HL-60 (cell line): ENCODE results near the gene ZNF597.

Experiments
- DNase-seq, 2 experiments: peaks; one replicate each; pipeline ENCODE4 v3.0.0-alpha.2; 2010 to 2020; ENCODE audit warnings: low read depth in 1 of 2, low spot score in 1 of 2
- H3K27ac ChIP-seq: fragments of 250-450 bp; sonication (Bioruptor Pico); replicated peaks from 2 replicates; pipeline ENCODE4 v1.5.1; 2020; ENCODE audit warnings: mild to moderate bottlenecking, moderate library complexity
- H3K27me3 ChIP-seq: fragments of 250-450 bp; sonication (Bioruptor Pico); 2 replicates; pipeline ENCODE4 v1.5.1; 2021; ENCODE audit warnings: mild to moderate bottlenecking, moderate library complexity; ENCODE audit not compliant: insufficient read depth, poor library complexity, severe bottlenecking
- H3K4me3 ChIP-seq: replicated peaks from 2 replicates; pipeline ENCODE4 v1.5.1; 2011; ENCODE audit warnings: mild to moderate bottlenecking, control low read depth, low read length; ENCODE audit not compliant: insufficient read depth
- CTCF ChIP-seq: IDR thresholded peaks from one replicate; pipeline ENCODE4 v1.5.1; 2011; ENCODE audit warnings: low read length, control low read depth, inconsistent platforms; ENCODE audit not compliant: insufficient read depth
- GABPA ChIP-seq: IDR thresholded peaks from 2 replicates; pipeline ENCODE4 v1.6.1; 2012; ENCODE audit warnings: low read depth
- POLR2AphosphoS5 ChIP-seq: IDR thresholded peaks from 2 replicates; pipeline ENCODE4 v1.6.1; 2012; ENCODE audit warnings: low read depth
- REST ChIP-seq: IDR thresholded peaks from 2 replicates; pipeline ENCODE4 v1.6.1; 2012; ENCODE audit warnings: low read depth; ENCODE audit not compliant: insufficient replicate concordance
- SPI1 ChIP-seq: IDR thresholded peaks from 2 replicates; pipeline ENCODE4 v1.6.1; 2012; ENCODE audit warnings: low read depth, mild to moderate bottlenecking, borderline replicate concordance

ZNF597 gene

GRCh38 chr16:3485097-3485745 is 41.9 kb upstream of the ZNF597 start:
- H3K4me3 ChIP-seq, result no peak overlapping the region
- no peaks in the 10 kb centered on the region for H3K27me3 ChIP-seq
- no peak for DNase-seq
- H3K27ac ChIP-seq, result no peak overlapping the region
- TF ChIP-seq POLR2AphosphoS5, result no peak
- no peak for TF ChIP-seq GABPA
- no peak for TF ChIP-seq SPI1

GRCh38 chr16:3484318-3485096 is 41.2 kb upstream of the ZNF597 start:
- Histone ChIP-seq H3K27me3 (no peaks in the 10 kb centered on the region), H3K4me3 (no peak overlapping the region), H3K27ac (no peak overlapping the region)
- no peak for DNase-seq
- TF ChIP-seq REST (no peak), POLR2AphosphoS5 (no peak), CTCF (no peak), SPI1 (no peak), GABPA (no peak)

GRCh38 chr16:3482659-3483241 is 39.4 kb upstream of the ZNF597 start:
- TF ChIP-seq GABPA, result no peak
- TF ChIP-seq SPI1, result no peak
- H3K4me3 ChIP-seq, result no peak overlapping the region
- no peak for DNase-seq
- H3K27ac ChIP-seq, result no peak overlapping the region
- no peaks in the 10 kb centered on the region for H3K27me3 ChIP-seq

GRCh38 chr16:3481696-3482658 is 38.7 kb upstream of the ZNF597 start:
- no peak for DNase-seq
- TF ChIP-seq CTCF (no peak), POLR2AphosphoS5 (no peak), GABPA (no peak), SPI1 (no peak), REST (no peak)
- Histone ChIP-seq H3K27ac (no peak overlapping the region), H3K4me3 (no peak overlapping the region), H3K27me3 (no peaks in the 10 kb centered on the region)
